GM12891 (cell line): Measurements from ENCODE around the gene MAP3K21.

Experiments
- POLR2A ChIP-seq: IDR thresholded peaks from 2 replicates; pipeline ENCODE4 v1.6.1; 2011; ENCODE audit warnings: low read depth, low read length, control low read depth
- POLR2AphosphoS5 ChIP-seq: IDR thresholded peaks from 2 replicates; pipeline ENCODE4 v1.6.1; 2011; ENCODE audit warnings: low read depth, low read length, control low read depth
- TAF1 ChIP-seq: IDR thresholded peaks from 2 replicates; pipeline ENCODE4 v1.6.1; 2011; ENCODE audit warnings: low read depth, low read length, control low read depth

DNA sequence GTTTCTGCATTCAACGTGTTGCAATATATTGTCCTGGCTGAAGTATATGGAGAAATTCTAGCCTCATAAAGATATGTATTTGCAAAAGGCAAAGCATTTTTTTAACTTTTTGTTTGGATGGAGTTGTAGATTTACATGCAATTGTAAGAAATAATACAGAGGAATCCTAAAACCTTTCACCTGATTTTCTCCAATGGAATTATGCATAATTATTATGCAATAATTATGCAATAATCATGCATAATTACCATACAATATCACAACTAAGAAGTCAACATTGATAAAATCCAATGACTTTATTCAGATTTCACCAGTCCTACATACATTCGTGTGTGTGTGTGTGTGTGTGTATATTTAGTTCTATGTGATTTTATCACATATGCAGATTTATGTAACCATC lies 7.5 kb upstream of the MAP3K21 start:
- TF ChIP-seq POLR2AphosphoS5, result no peak
- no peak for TF ChIP-seq TAF1
- TF ChIP-seq POLR2A, result no peak
